IMR-90 (cell line): ENCODE measurements around the gene PROKR2. TPM values are rescaled to one million over a fixed set of nuclear protein-coding genes. Genes with fewer than 3 reads are reported as not detected.

Experiments
- ATAC-seq: fragments of 200-7000 bp; cut with Tn5 transposase; 2 replicates; pipeline ENCODE4 v1.9.1; 2020; ENCODE audit warnings: low read depth, mild to moderate bottlenecking, moderate library complexity
- BruUV-seq: library from RNA; stranded (reverse); fragments of 400-500 nt; replicated peaks from 2 replicates; lab custom pipeline; 2021; lab: Mats Ljungman, UMichigan
- CTCF ChIA-PET: fragments of 300-600 bp; formaldehyde crosslinking; extraction: SDS; loops from one replicate; lab custom pipeline; 2021; ENCODE audit warnings: antibody characterized with exemption; lab: Yijun Ruan, JAX
- POLR2A ChIA-PET: fragments of 300-600 bp; sonication (Branson Sonifier 250); formaldehyde crosslinking; loops from one replicate; lab custom pipeline; 2022; ENCODE audit warnings: antibody characterized with exemption; ENCODE audit not compliant: unreplicated experiment; lab: Charles Lee
- DNase-seq: peaks from one replicate; pipeline ENCODE4 v3.0.0; 2013
- H2AFZ ChIP-seq: replicated peaks from 2 replicates; pipeline ENCODE3; 2013; ENCODE audit warnings: low read length, mild to moderate bottlenecking; ENCODE audit not compliant: poor library complexity
- H2AK5ac ChIP-seq: 2 replicates; pipeline ENCODE4 v1.6.1; 2013; ENCODE audit warnings: low read depth, low read length, inconsistent platforms
- H2AK9ac ChIP-seq: replicated peaks from 2 replicates; pipeline ENCODE3; 2013; ENCODE audit warnings: mild to moderate bottlenecking, low read depth, low read length, moderate library complexity; ENCODE audit not compliant: poor library complexity
- H2BK120ac ChIP-seq: 2 replicates; pipeline ENCODE4 v1.6.1; 2013; ENCODE audit warnings: low read depth, low read length, inconsistent platforms
- H2BK15ac ChIP-seq: 3 replicates; pipeline ENCODE4 v1.6.1; 2013; ENCODE audit warnings: low read depth, low read length, inconsistent platforms
- H2BK20ac ChIP-seq: 2 replicates; pipeline ENCODE4 v1.6.1; 2013; ENCODE audit warnings: low read depth, mild to moderate bottlenecking, inconsistent platforms, low read length, moderate library complexity
- H2BK5ac ChIP-seq: 2 replicates; pipeline ENCODE4 v1.6.1; 2013; ENCODE audit warnings: mild to moderate bottlenecking, low read depth, low read length, inconsistent platforms; ENCODE audit not compliant: poor library complexity, severe bottlenecking
- H3K14ac ChIP-seq: replicated peaks from 2 replicates; pipeline ENCODE4 v1.6.1; 2013; ENCODE audit warnings: low read depth, low read length, inconsistent platforms
- H3K18ac ChIP-seq: 2 replicates; pipeline ENCODE4 v1.6.1; 2013; ENCODE audit warnings: low read depth, low read length, control low read depth
- H3K23ac ChIP-seq: 2 replicates; pipeline ENCODE4 v1.6.1; 2013; ENCODE audit warnings: low read depth, low read length, inconsistent platforms
- H3K27ac ChIP-seq: 2 replicates; pipeline ENCODE4 v1.5.1; 2013; ENCODE audit warnings: mild to moderate bottlenecking, control low read depth, low read length; ENCODE audit not compliant: insufficient read depth
- H3K27me3 ChIP-seq: 2 replicates; pipeline ENCODE4 v1.6.1; 2013; ENCODE audit warnings: low read length; ENCODE audit not compliant: control insufficient read depth, insufficient read depth
- H3K36me3 ChIP-seq: 2 replicates; pipeline ENCODE4 v1.6.1; 2013; ENCODE audit warnings: low read length, mixed read lengths; ENCODE audit not compliant: control insufficient read depth, insufficient read depth
- H3K4ac ChIP-seq: 2 replicates; pipeline ENCODE4 v1.6.1; 2013; ENCODE audit warnings: low read depth, low read length, inconsistent platforms
- H3K4me1 ChIP-seq: 2 replicates; pipeline ENCODE4 v1.6.1; 2013; ENCODE audit warnings: low read length, mixed read lengths; ENCODE audit not compliant: control insufficient read depth, insufficient read depth
- H3K4me2 ChIP-seq: 2 replicates; pipeline ENCODE4 v1.6.1; 2013; ENCODE audit warnings: low read depth, mild to moderate bottlenecking, control low read depth, low read length, moderate library complexity
- H3K4me3 ChIP-seq: 2 replicates; pipeline ENCODE4 v1.5.1; 2013; ENCODE audit warnings: low read depth, mild to moderate bottlenecking, control low read depth, low read length, moderate library complexity; ENCODE audit not compliant: insufficient read depth
- H3K56ac ChIP-seq: 2 replicates; pipeline ENCODE4 v1.6.1; 2013; ENCODE audit warnings: low read length, inconsistent platforms; ENCODE audit not compliant: insufficient read depth; ENCODE audit errors: extremely low read depth
- H3K79me1 ChIP-seq, 2 experiments: 2 replicates each; pipeline ENCODE4 v1.6.1; 2013; ENCODE audit warnings: low read length in 2 of 2, inconsistent platforms in 1 of 2, low read depth in 1 of 2
- H3K9ac ChIP-seq: 2 replicates; pipeline ENCODE4 v1.6.1; 2013; ENCODE audit warnings: low read depth, low read length, control low read depth
- H3K9me1 ChIP-seq: 2 replicates; pipeline ENCODE4 v1.6.1; 2013; ENCODE audit warnings: low read length, inconsistent platforms; ENCODE audit not compliant: insufficient read depth
- H3K9me3 ChIP-seq: 2 replicates; pipeline ENCODE4 v1.6.1; 2013; ENCODE audit warnings: low read length; ENCODE audit not compliant: control insufficient read depth, insufficient read depth
- H4K20me1 ChIP-seq: 2 replicates; pipeline ENCODE4 v1.6.1; 2013; ENCODE audit warnings: low read length, inconsistent platforms; ENCODE audit not compliant: insufficient read depth
- H4K5ac ChIP-seq: 2 replicates; pipeline ENCODE4 v1.6.1; 2013; ENCODE audit warnings: mild to moderate bottlenecking, low read depth, low read length, control low read depth
- H4K8ac ChIP-seq, 2 experiments: 2 replicates each; pipeline ENCODE4 v1.6.1; 2013; ENCODE audit warnings: low read depth in 2 of 2, low read length in 2 of 2, control low read depth in 1 of 2, inconsistent platforms in 1 of 2
- H4K91ac ChIP-seq: 2 replicates; pipeline ENCODE4 v1.6.1; 2013; ENCODE audit warnings: low read depth, low read length, inconsistent platforms; ENCODE audit not compliant: insufficient read depth
- BHLHE40 ChIP-seq: fragments of 150-350 bp; IDR thresholded peaks from 2 replicates; pipeline ENCODE4 v1.6.1; 2016; ENCODE audit warnings: mild to moderate bottlenecking, low read depth, low read length
- CEBPB ChIP-seq: IDR thresholded peaks from 2 replicates; pipeline ENCODE4 v1.6.1; 2012; ENCODE audit warnings: low read depth, low read length, improper control_type of control experiment
- ELK1 ChIP-seq: fragments of 150-350 bp; IDR thresholded peaks from 2 replicates; pipeline ENCODE4 v1.6.1; 2016; ENCODE audit warnings: low read depth, mild to moderate bottlenecking, low read length, moderate library complexity, borderline replicate concordance
- RAD21 ChIP-seq: IDR thresholded peaks from 2 replicates; pipeline ENCODE4 v1.6.1; 2012; ENCODE audit warnings: low read length, improper control_type of control experiment
- WGBS, 2 experiments: methylation state at CpG; one replicate each; pipeline versions ENCODE4 v1.1.5 to v1.1.7; 2013; ENCODE audit warnings: missing lambda C conversion rate in 2 of 2; ENCODE audit not compliant: insufficient read length in 1 of 2; ENCODE audit errors: extremely low coverage in 2 of 2; 5-methylcytosine and 5-hydroxymethylcytosine counted together
- dilution Hi-C: fragments of 300-500 bp; cut with HindIII; formaldehyde crosslinking; loops from one replicate; pipeline ENCODE4 v1.14.3; 2018; ENCODE audit warnings: low sequenced_read_pairs; ENCODE audit not compliant: unreplicated experiment
- in situ Hi-C: fragments of 300-500 bp; cut with MboI; formaldehyde crosslinking; loops from 3 replicates; pipeline ENCODE4 v1.14.3; 2019; ENCODE audit warnings: low sequenced_read_pairs, inconsistent platforms, mixed read lengths
- intact Hi-C: fragments of 100-400 bp; cut with micrococcal nuclease; formaldehyde crosslinking; loops from 2 replicates; pipeline ENCODE4 v1.10.0; 2022
- polyA plus RNA-seq, 3 experiments: library from polyadenylated mRNA; depleted of rRNA; stranded (reverse); fragments of >200 nt; gene quantifications; 2 replicates each; pipeline ENCODE4 v1.2.3, GENCODE V29; 2012; ENCODE audit warnings: low replicate concordance in 1 of 3
- total RNA-seq: library from RNA; depleted of rRNA; stranded (reverse); fragments of >200 nt; gene quantifications from 2 replicates; pipeline ENCODE4 v1.2.3, GENCODE V29; 2012

PROKR2 gene
- total and polyA plus RNA-seq, 2 of the 4 experiments (the other 2 are of a cell fraction), result not detected

GRCh38 chr20:5270603-5271002 is 46.2 kb downstream of the PROKR2 start:
- Histone ChIP-seq H2AFZ (no peak overlapping the region), H3K4ac (no peak overlapping the region), H3K23ac (no peak overlapping the region), H3K9me3 (no peaks in the 10 kb centered on the region), H4K91ac (no peak overlapping the region), H2BK20ac (no peak overlapping the region), H3K79me1 (no peaks in the 10 kb centered on the region), H3K27ac (no peak overlapping the region), H3K14ac (no peak overlapping the region), H4K8ac (no peak overlapping the region), H2BK5ac (no peak overlapping the region), H4K20me1 (no peaks in the 10 kb centered on the region), H3K18ac (no peak overlapping the region), H3K9me1 (no peaks in the 10 kb centered on the region), H3K36me3 (no peaks in the 10 kb centered on the region), H2AK9ac (no peak overlapping the region), H4K5ac (no peak overlapping the region), H3K4me2 (no peak overlapping the region), H2AK5ac (no peak overlapping the region), H3K27me3 (peaks cover 2% of the 10 kb centered on the region), H2BK15ac (no peak overlapping the region), H3K4me3 (no peak overlapping the region), H2BK120ac (no peak overlapping the region), H3K9ac (no peak overlapping the region), H3K4me1 (no peaks in the 10 kb centered on the region), H3K56ac (no peak overlapping the region)
- POLR2A ChIA-PET, result no interaction called here
- in situ Hi-C loops (no loop called here), dilution Hi-C loops (no loop called here), intact Hi-C loops (no loop called here)
- no CpG with 5 or more reads among the region's 5 CpGs for WGBS, 2 experiments
- TF ChIP-seq CEBPB (no peak), RAD21 (no peak), BHLHE40 (no peak), ELK1 (no peak)
- CTCF ChIA-PET, result no interaction called here
- ATAC-seq, result no peak
- BruUV-seq, result no TSS peak
- no peak for DNase-seq
